ENCODE measurements around the gene WFDC10A. TPM values are rescaled to one million over a fixed set of nuclear protein-coding genes. Genes with fewer than 3 reads are reported as not detected.
"Not testable (repeated sequence)": the region's sequence is repeated elsewhere in the genome, so short reads cannot be mapped to it uniquely, and the experiment has no call there.

The WFDC10A gene
- not detected in 2 replicates for total RNA-seq

DNA sequence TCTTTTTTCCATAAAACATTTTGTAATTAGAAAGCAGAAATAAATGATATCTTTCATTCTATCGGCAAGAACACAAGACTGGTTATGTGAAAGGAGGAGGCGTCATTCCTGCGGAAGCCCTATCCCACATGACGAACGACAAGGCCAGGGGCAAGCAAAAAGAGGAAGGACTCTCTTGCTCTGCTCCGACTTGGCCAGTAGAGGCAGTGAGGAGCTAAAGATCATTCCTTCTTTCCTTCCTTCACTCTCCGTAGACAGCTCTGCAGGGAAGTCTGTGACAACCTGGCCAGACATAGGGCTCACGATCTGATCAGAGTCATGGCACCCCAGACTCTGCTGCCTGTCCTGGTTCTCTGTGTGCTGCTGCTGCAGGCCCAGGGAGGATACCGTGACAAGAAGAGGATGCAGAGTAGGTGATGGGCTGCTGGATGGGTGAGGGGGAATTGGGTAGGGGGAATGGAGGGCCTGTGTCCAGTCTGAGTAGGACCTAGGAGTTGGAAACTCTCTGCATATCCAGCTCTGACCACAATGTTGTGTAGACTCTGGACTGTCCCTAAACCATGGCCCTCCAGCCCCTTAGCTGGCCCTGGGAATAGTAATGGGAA, at the start of gene WFDC10A:
Gene WFDC10A (plus strand): TSS at position 244 of the 605 bp plus-strand sequence. CDS start 75 bp downstream, at position 319.
- no peaks in the 10 kb centered on the region for H3K79me2 ChIP-seq (ENCODE audit: insufficient read depth, low read length)
- peak; percentile 79 for TF ChIP-seq CTCF (IDR thresholded peaks at IDR 0.05; ENCODE audit: extremely low read depth, low read depth, low read length)
- no peaks in the 10 kb centered on the region for H3K9me3 ChIP-seq (ENCODE audit: low read depth, low read length)
- H3K4me1 ChIP-seq (ENCODE audit: insufficient read depth, low read length) = no peaks in the 10 kb centered on the region
- no peaks in the 10 kb centered on the region for H3K36me3 ChIP-seq (ENCODE audit: insufficient read depth, low read length)
- H3K27me3 ChIP-seq (ENCODE audit: insufficient read depth, low read length) = peaks cover 3% of the 10 kb centered on the region
- H2AFZ ChIP-seq (ENCODE audit: low read length) = peak within 1 kb of the TSS; percentile 38
- no peak within 1 kb of the TSS for H3K4me3 ChIP-seq (ENCODE audit: insufficient read depth, low read length)
- DNase-seq (ENCODE audit: insufficient read length, low spot score, missing footprints) = peak; percentile 84
- H3K27ac ChIP-seq (ENCODE audit: low read depth, low read length) = no peak within 1 kb of the TSS
- peak within 1 kb of the TSS; percentile 7 for H3K4me2 ChIP-seq (ENCODE audit: insufficient read depth, low read length)
- H4K20me1 ChIP-seq (ENCODE audit: insufficient read depth, low read length) = no peaks in the 10 kb centered on the region

DNA sequence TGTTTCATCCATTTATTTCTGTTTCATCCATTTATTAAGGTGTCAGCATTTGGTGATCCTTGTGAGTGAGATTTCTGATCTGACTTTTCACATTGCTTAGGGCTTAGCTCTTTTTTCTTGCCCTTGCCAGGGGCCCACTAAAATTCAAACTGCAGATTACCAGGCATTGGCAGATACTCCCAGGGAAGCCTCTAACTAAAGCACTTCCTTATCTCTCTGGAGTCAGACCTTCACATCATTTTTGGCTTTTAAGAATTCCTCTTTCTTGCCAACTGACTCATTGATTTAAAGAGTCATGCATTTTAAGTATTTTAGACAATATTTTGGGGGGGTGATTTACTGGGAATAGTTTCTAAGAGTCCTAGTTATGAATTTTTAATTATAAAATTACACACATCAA, 47.8 kb upstream of the WFDC10A start:
- no peaks in the 10 kb centered on the region for H3K9me3 ChIP-seq (ENCODE audit: low read depth, low read length)
- H3K27ac ChIP-seq (ENCODE audit: low read depth, low read length) = no peak overlapping the region
- no peak overlapping the region for H3K4me2 ChIP-seq (ENCODE audit: insufficient read depth, low read length)
- no peaks in the 10 kb centered on the region for H3K36me3 ChIP-seq (ENCODE audit: insufficient read depth, low read length)
- no peak for DNase-seq (ENCODE audit: insufficient read length, low spot score, missing footprints)
- peaks cover 12% of the 10 kb centered on the region for H3K27me3 ChIP-seq (ENCODE audit: insufficient read depth, low read length)
- H3K4me3 ChIP-seq (ENCODE audit: insufficient read depth, low read length) = no peak overlapping the region
- H2AFZ ChIP-seq (ENCODE audit: low read length) = no peak overlapping the region
- no peaks in the 10 kb centered on the region for H3K79me2 ChIP-seq (ENCODE audit: insufficient read depth, low read length)
- no peak for TF ChIP-seq CTCF (IDR thresholded peaks at IDR 0.05; ENCODE audit: extremely low read depth, low read depth, low read length)
- H4K20me1 ChIP-seq (ENCODE audit: insufficient read depth, low read length) = no peaks in the 10 kb centered on the region
- no peaks in the 10 kb centered on the region for H3K4me1 ChIP-seq (ENCODE audit: insufficient read depth, low read length)

- H3K79me2 ChIP-seq (ENCODE audit: insufficient read depth, low read length) = no peaks in the 10 kb centered on the region
- no peaks in the 10 kb centered on the region for H3K4me1 ChIP-seq (ENCODE audit: insufficient read depth, low read length)
- peaks cover 9% of the 10 kb centered on the region for H3K27me3 ChIP-seq (ENCODE audit: insufficient read depth, low read length)
- H3K36me3 ChIP-seq (ENCODE audit: insufficient read depth, low read length) = no peaks in the 10 kb centered on the region
- H3K4me3 ChIP-seq (ENCODE audit: insufficient read depth, low read length) = no peak overlapping the region
- no peak for TF ChIP-seq CTCF (IDR thresholded peaks at IDR 0.05; ENCODE audit: extremely low read depth, low read depth, low read length)
- no peak for DNase-seq (ENCODE audit: insufficient read length, low spot score, missing footprints)
- H3K4me2 ChIP-seq (ENCODE audit: insufficient read depth, low read length) = no peak overlapping the region
- no peak overlapping the region for H2AFZ ChIP-seq (ENCODE audit: low read length)
- no peaks in the 10 kb centered on the region for H4K20me1 ChIP-seq (ENCODE audit: insufficient read depth, low read length)
- no peaks in the 10 kb centered on the region for H3K9me3 ChIP-seq (ENCODE audit: low read depth, low read length)
- H3K27ac ChIP-seq (ENCODE audit: low read depth, low read length) = no peak overlapping the region
Observed at GRCh38 chr20:45583502-45583901, 46.0 kb upstream of the WFDC10A start.

DNA sequence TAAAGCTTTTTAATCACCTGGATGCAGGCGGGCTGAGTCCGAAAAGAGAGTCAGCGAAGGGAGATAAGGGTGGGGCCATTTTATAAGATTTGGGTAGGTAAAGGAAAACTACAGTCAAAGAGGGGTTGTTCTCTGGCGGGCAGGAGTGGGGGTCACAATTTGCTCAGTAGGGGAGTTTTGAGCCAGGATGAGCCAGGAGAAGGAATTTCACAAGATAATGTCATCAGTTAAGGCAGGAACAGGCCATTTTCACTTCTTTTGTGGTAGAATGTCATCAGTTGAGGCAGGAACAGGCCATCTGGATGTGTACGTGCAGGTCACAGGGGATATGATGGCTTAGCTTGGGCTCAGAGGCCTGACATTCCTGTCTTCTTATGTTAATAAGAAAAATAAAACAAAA, 45.2 kb upstream of the WFDC10A start:
- not testable (repeated sequence) for H3K4me3 ChIP-seq (ENCODE audit: insufficient read depth, low read length); H3K27me3 ChIP-seq (ENCODE audit: insufficient read depth, low read length); H3K27ac ChIP-seq (ENCODE audit: low read depth, low read length); H3K4me1 ChIP-seq (ENCODE audit: insufficient read depth, low read length); DNase-seq (ENCODE audit: insufficient read length, low spot score, missing footprints); H3K36me3 ChIP-seq (ENCODE audit: insufficient read depth, low read length); H4K20me1 ChIP-seq (ENCODE audit: insufficient read depth, low read length); H2AFZ ChIP-seq (ENCODE audit: low read length); H3K4me2 ChIP-seq (ENCODE audit: insufficient read depth, low read length); H3K9me3 ChIP-seq (ENCODE audit: low read depth, low read length); H3K79me2 ChIP-seq (ENCODE audit: insufficient read depth, low read length)

GRCh38 chr20:45585986-45586385, 43.6 kb upstream of the WFDC10A start:
- not testable (repeated sequence) for H3K27me3 ChIP-seq (ENCODE audit: insufficient read depth, low read length); H3K4me1 ChIP-seq (ENCODE audit: insufficient read depth, low read length); H2AFZ ChIP-seq (ENCODE audit: low read length); H3K79me2 ChIP-seq (ENCODE audit: insufficient read depth, low read length); H3K4me2 ChIP-seq (ENCODE audit: insufficient read depth, low read length); H4K20me1 ChIP-seq (ENCODE audit: insufficient read depth, low read length); H3K27ac ChIP-seq (ENCODE audit: low read depth, low read length); H3K36me3 ChIP-seq (ENCODE audit: insufficient read depth, low read length); H3K4me3 ChIP-seq (ENCODE audit: insufficient read depth, low read length); DNase-seq (ENCODE audit: insufficient read length, low spot score, missing footprints); H3K9me3 ChIP-seq (ENCODE audit: low read depth, low read length)

Data from osteoblast (primary cell).